H9 (cell line): ENCODE measurements around the gene HYAL3. TPM values are rescaled to one million over a fixed set of nuclear protein-coding genes. Genes with fewer than 3 reads are reported as not detected.

ENCODE experiments used
- DNase-seq: peaks from one replicate; pipeline ENCODE4 v3.0.0-alpha.2; 2017
- H2AFZ ChIP-seq: one replicate; pipeline ENCODE4 v1.6.1; 2013; ENCODE audit warnings: mild to moderate bottlenecking, low read length, control low read depth, moderate library complexity
- H2AK5ac ChIP-seq: 2 replicates; pipeline ENCODE4 v1.6.1; 2013; ENCODE audit warnings: low read length, control low read depth, mixed read lengths; ENCODE audit not compliant: insufficient read length
- H2BK120ac ChIP-seq: one replicate; pipeline ENCODE4 v1.6.1; 2013; ENCODE audit warnings: low read depth, mild to moderate bottlenecking, low read length, control low read depth, inconsistent platforms; ENCODE audit not compliant: poor library complexity, severe bottlenecking
- H2BK12ac ChIP-seq: 2 replicates; pipeline ENCODE4 v1.6.1; 2013; ENCODE audit warnings: low read length, control low read depth, mixed read lengths, low read depth; ENCODE audit not compliant: insufficient read length
- H2BK15ac ChIP-seq: 2 replicates; pipeline ENCODE4 v1.6.1; 2013; ENCODE audit warnings: low read depth, low read length, control low read depth
- H2BK20ac ChIP-seq: one replicate; pipeline ENCODE4 v1.6.1; 2013; ENCODE audit warnings: low read depth, mild to moderate bottlenecking, low read length, control low read depth, inconsistent platforms; ENCODE audit not compliant: poor library complexity, severe bottlenecking
- H2BK5ac ChIP-seq: 2 replicates; pipeline ENCODE4 v1.6.1; 2013; ENCODE audit warnings: low read length, control low read depth, mixed read lengths; ENCODE audit not compliant: insufficient read length
- H3K14ac ChIP-seq: 2 replicates; pipeline ENCODE4 v1.6.1; 2013; ENCODE audit warnings: low read length, control low read depth; ENCODE audit not compliant: insufficient read depth
- H3K18ac ChIP-seq: 2 replicates; pipeline ENCODE4 v1.6.1; 2013; ENCODE audit warnings: low read depth, mild to moderate bottlenecking, mixed read lengths, low read length, control low read depth; ENCODE audit not compliant: insufficient read length
- H3K23ac ChIP-seq: 2 replicates; pipeline ENCODE4 v1.6.1; 2013; ENCODE audit warnings: low read length, control low read depth, mixed read lengths, low read depth; ENCODE audit not compliant: insufficient read length
- H3K23me2 ChIP-seq: 2 replicates; pipeline ENCODE4 v1.6.1; 2013; ENCODE audit warnings: low read depth, mild to moderate bottlenecking, mixed read lengths, low read length, control low read depth; ENCODE audit not compliant: insufficient read length, poor library complexity, severe bottlenecking
- H3K27ac ChIP-seq: 2 replicates; pipeline ENCODE4 v1.5.1; 2013; ENCODE audit warnings: low read length, control low read depth, mixed read lengths, low read depth; ENCODE audit not compliant: insufficient read length
- H3K27me3 ChIP-seq: 2 replicates; pipeline ENCODE4 v1.6.1; 2013; ENCODE audit warnings: low read length, control low read depth, inconsistent platforms; ENCODE audit not compliant: insufficient read depth
- H3K4ac ChIP-seq: 2 replicates; pipeline ENCODE4 v1.6.1; 2013; ENCODE audit warnings: low read depth, mild to moderate bottlenecking, control low read depth, inconsistent platforms, low read length, moderate library complexity
- H3K4me1 ChIP-seq: 2 replicates; pipeline ENCODE4 v1.6.1; 2013; ENCODE audit warnings: low read length, control low read depth, inconsistent platforms; ENCODE audit not compliant: insufficient read depth
- H3K4me2 ChIP-seq: 2 replicates; pipeline ENCODE4 v1.6.1; 2013; ENCODE audit warnings: low read length, control low read depth, mixed read lengths; ENCODE audit not compliant: insufficient read length, insufficient read depth
- H3K56ac ChIP-seq: 2 replicates; pipeline ENCODE4 v1.6.1; 2013; ENCODE audit warnings: low read depth, mild to moderate bottlenecking, mixed read lengths, low read length, control low read depth; ENCODE audit not compliant: insufficient read length
- H3K79me1 ChIP-seq: 2 replicates; pipeline ENCODE4 v1.6.1; 2013; ENCODE audit warnings: low read depth, mild to moderate bottlenecking, moderate library complexity, low read length, control low read depth, inconsistent platforms; ENCODE audit not compliant: insufficient read depth, poor library complexity, severe bottlenecking
- H3K79me2 ChIP-seq: 2 replicates; pipeline ENCODE4 v1.6.1; 2013; ENCODE audit warnings: low read length, control low read depth, inconsistent platforms; ENCODE audit not compliant: insufficient read depth
- H3K9ac ChIP-seq: 2 replicates; pipeline ENCODE4 v1.6.1; 2013; ENCODE audit warnings: low read length, control low read depth, mixed read lengths; ENCODE audit not compliant: insufficient read length; ENCODE audit errors: extremely low read depth
- H3K9me3 ChIP-seq: one replicate; pipeline ENCODE4 v1.6.1; 2013; ENCODE audit warnings: low read depth, low read length, inconsistent platforms; ENCODE audit not compliant: control insufficient read depth
- H3T11ph ChIP-seq: one replicate; pipeline ENCODE4 v1.6.1; 2013; ENCODE audit warnings: mild to moderate bottlenecking, low read length, control low read depth, inconsistent platforms
- H4K20me1 ChIP-seq: one replicate; pipeline ENCODE4 v1.6.1; 2013; ENCODE audit not compliant: control insufficient read depth, insufficient read length, insufficient read depth
- H4K5ac ChIP-seq: 2 replicates; pipeline ENCODE4 v1.6.1; 2013; ENCODE audit warnings: low read depth, mild to moderate bottlenecking, mixed read lengths, low read length, control low read depth; ENCODE audit not compliant: insufficient read length
- H4K8ac ChIP-seq: replicated peaks from 2 replicates; pipeline ENCODE4 v1.6.1; 2013; ENCODE audit warnings: low read length, control low read depth, mixed read lengths, low read depth; ENCODE audit not compliant: insufficient read length
- H4K91ac ChIP-seq: 2 replicates; pipeline ENCODE4 v1.6.1; 2013; ENCODE audit warnings: low read depth, mild to moderate bottlenecking, moderate library complexity, mixed read lengths, low read length, control low read depth; ENCODE audit not compliant: insufficient read length
- H3K27ac Mint-ChIP-seq, 3 experiments: 2 replicates in 2 of 3; 3 replicates in 1 of 3; pipeline ENCODE4 v1.8.0; 2020 to 2021; ENCODE audit warnings: mixed read lengths in 3 of 3, mild to moderate bottlenecking in 1 of 3, moderate library complexity in 1 of 3
- H3K27me3 Mint-ChIP-seq: 2 replicates; pipeline ENCODE4 v1.8.0; 2021; ENCODE audit warnings: low read depth, mild to moderate bottlenecking, moderate library complexity, mixed read lengths
- H3K36me3 Mint-ChIP-seq, 3 experiments: 2 replicates in 2 of 3; 3 replicates in 1 of 3; pipeline ENCODE4 v1.8.0; 2020 to 2021; ENCODE audit warnings: low read depth in 3 of 3, mixed read lengths in 3 of 3; ENCODE audit not compliant: insufficient read depth in 1 of 3
- H3K4me1 Mint-ChIP-seq, 2 experiments: 2 replicates each; pipeline ENCODE4 v1.8.0; 2020; ENCODE audit warnings: mixed read lengths in 2 of 2
- H3K4me3 Mint-ChIP-seq, 2 experiments: 2 replicates in 1 of 2; 3 replicates in 1 of 2; pipeline ENCODE4 v1.8.0; 2020 to 2021; ENCODE audit warnings: mild to moderate bottlenecking in 2 of 2, mixed read lengths in 2 of 2, moderate library complexity in 1 of 2
- H3K9me3 Mint-ChIP-seq, 2 experiments: 2 replicates in 1 of 2; 3 replicates in 1 of 2; pipeline ENCODE4 v1.8.0; 2020; ENCODE audit warnings: mild to moderate bottlenecking in 2 of 2, mixed read lengths in 2 of 2, moderate library complexity in 1 of 2
- CTCF ChIP-seq: fragments of 200-600 bp; sonication (generic); conservative IDR thresholded peaks from 3 replicates; pipeline ENCODE4 v1.8.0; 2021; ENCODE audit warnings: antibody characterized with exemption, mild to moderate bottlenecking
- total RNA-seq: library from RNA; stranded (reverse); gene quantifications from 2 replicates; pipeline ENCODE4 v1.2.1, GENCODE V29; 2021

HYAL3 gene
- total RNA-seq, 1 experiment from 2014 or later, result 3.1 TPM

GRCh38 chr3:50304601-50305000 is 5.4 kb upstream of the HYAL3 start:
- no peak overlapping the region for H3K27ac Mint-ChIP-seq

More at GRCh38 chr3:50304601-50305000, 5.4 kb upstream of the HYAL3 start:
- Histone ChIP-seq H2BK12ac (no peak overlapping the region), H3K79me2 (no peaks in the 10 kb centered on the region), H3K27me3 (no peaks in the 10 kb centered on the region), H4K20me1 (no peaks in the 10 kb centered on the region), H3K27ac (no peak overlapping the region), H3T11ph (no peak overlapping the region), H3K14ac (no peak overlapping the region), H3K56ac (no peak overlapping the region), H3K23ac (no peak overlapping the region), H3K4me2 (no peak overlapping the region), H3K4ac (no peak overlapping the region), H2AK5ac (no peak overlapping the region), H3K9ac (no peak overlapping the region), H3K79me1 (no peaks in the 10 kb centered on the region), H4K8ac (no peak overlapping the region), H4K91ac (no peak overlapping the region), H2BK20ac (no peak overlapping the region), H3K23me2 (no peaks in the 10 kb centered on the region), H2BK15ac (0 out of 2 replicates have a peak overlapping the region, but pooled peaks have one; percentile 1), H2BK120ac (no peak overlapping the region), H2BK5ac (no peak overlapping the region), H2AFZ (no peak overlapping the region), H3K4me1 (no peaks in the 10 kb centered on the region), H3K18ac (no peak overlapping the region), H3K9me3 (no peaks in the 10 kb centered on the region), H4K5ac (no peak overlapping the region)
- Mint-ChIP-seq H3K36me3 (peaks cover 2 to 9% (median 3%) of the 10 kb centered on the region in 3 experiments), H3K4me1 (peaks cover 19 to 22% of the 10 kb centered on the region in 2 experiments), H3K27me3 (peaks cover 6% of the 10 kb centered on the region), H3K4me3 (no peak overlapping the region), H3K9me3 (peaks cover 30 to 36% of the 10 kb centered on the region in 2 experiments)
- TF ChIP-seq CTCF, result no peak
- DNase-seq, result no peak
